Adipocyte (in vitro differentiated cells): Measurements from ENCODE around the gene PDE7B.

Experiments
- DNase-seq: peaks from one replicate; pipeline ENCODE4 v3.0.0-alpha.2; 2015; ENCODE audit warnings: low read depth
- H3K27me3 ChIP-seq: replicated peaks from 2 replicates; pipeline ENCODE4 v1.7.0; 2013; ENCODE audit warnings: mild to moderate bottlenecking, low read length, moderate library complexity; ENCODE audit not compliant: control insufficient read depth, insufficient read depth
- H3K36me3 ChIP-seq: 2 replicates; pipeline ENCODE4 v1.7.0; 2013; ENCODE audit warnings: low read length, mild to moderate bottlenecking, moderate library complexity; ENCODE audit not compliant: control insufficient read depth, insufficient read depth, severe bottlenecking
- H3K4me1 ChIP-seq: 2 replicates; pipeline ENCODE4 v1.7.0; 2013; ENCODE audit warnings: mild to moderate bottlenecking, low read length, moderate library complexity; ENCODE audit not compliant: control insufficient read depth, insufficient read depth
- H3K4me3 ChIP-seq: 2 replicates; pipeline ENCODE4 v1.7.0; 2013; ENCODE audit warnings: mild to moderate bottlenecking, low read length, moderate library complexity
- H3K9ac ChIP-seq: 2 replicates; pipeline ENCODE4 v1.7.0; 2013; ENCODE audit warnings: mild to moderate bottlenecking, low read length, moderate library complexity
- H3K9me3 ChIP-seq: 2 replicates; pipeline ENCODE4 v1.7.0; 2013; ENCODE audit warnings: mild to moderate bottlenecking, low read length, moderate library complexity; ENCODE audit not compliant: control insufficient read depth

Gene PDE7B

GRCh38 chr6:136175873-136176272, 324.4 kb downstream of the PDE7B start:
- no peak overlapping the region for H3K4me3 ChIP-seq
- H3K9ac ChIP-seq = no peak overlapping the region
- peaks cover 30% of the 10 kb centered on the region for H3K36me3 ChIP-seq
- H3K4me1 ChIP-seq = no peaks in the 10 kb centered on the region
- H3K27me3 ChIP-seq = no peaks in the 10 kb centered on the region
- no peak for DNase-seq
- H3K9me3 ChIP-seq = no peaks in the 10 kb centered on the region

- Histone ChIP-seq H3K27me3 (no peaks in the 10 kb centered on the region), H3K36me3 (peaks cover 30% of the 10 kb centered on the region), H3K9me3 (no peaks in the 10 kb centered on the region), H3K4me1 (no peaks in the 10 kb centered on the region), H3K4me3 (no peak overlapping the region), H3K9ac (no peak overlapping the region)
- no peak for DNase-seq
Observed at GRCh38 chr6:136178749-136179148, 327.2 kb downstream of the PDE7B start.

GRCh38 chr6:136180704-136181511, 329.4 kb downstream of the PDE7B start:
- Histone ChIP-seq H3K9me3 (no peaks in the 10 kb centered on the region), H3K4me1 (no peaks in the 10 kb centered on the region), H3K9ac (no peak overlapping the region), H3K36me3 (peaks cover 23% of the 10 kb centered on the region), H3K4me3 (no peak overlapping the region), H3K27me3 (no peaks in the 10 kb centered on the region)
- DNase-seq = no peak

GRCh38 chr6:136181512-136181833, 330.0 kb downstream of the PDE7B start:
- H3K9ac ChIP-seq = no peak overlapping the region

GRCh38 chr6:136181861-136182260, 330.4 kb downstream of the PDE7B start:
- no peak for DNase-seq
- no peak overlapping the region for H3K9ac ChIP-seq
- peaks cover 28% of the 10 kb centered on the region for H3K36me3 ChIP-seq
- H3K9me3 ChIP-seq = no peaks in the 10 kb centered on the region
- no peaks in the 10 kb centered on the region for H3K4me1 ChIP-seq
- H3K4me3 ChIP-seq = no peak overlapping the region
- H3K27me3 ChIP-seq = no peaks in the 10 kb centered on the region

More at GRCh38 chr6:136181512-136181833, 330.0 kb downstream of the PDE7B start:
- DNase-seq = no peak
- Histone ChIP-seq H3K4me3 (no peak overlapping the region), H3K4me1 (no peaks in the 10 kb centered on the region), H3K9me3 (no peaks in the 10 kb centered on the region), H3K27me3 (no peaks in the 10 kb centered on the region), H3K36me3 (peaks cover 25% of the 10 kb centered on the region)

GRCh38 chr6:136184738-136185137, 333.2 kb downstream of the PDE7B start:
- Histone ChIP-seq H3K9ac (no peak overlapping the region), H3K4me1 (no peaks in the 10 kb centered on the region), H3K27me3 (no peaks in the 10 kb centered on the region)

GRCh38 chr6:136186363-136186762, 334.9 kb downstream of the PDE7B start:
- DNase-seq = no peak
- no peaks in the 10 kb centered on the region for H3K27me3 ChIP-seq
- H3K9me3 ChIP-seq = no peaks in the 10 kb centered on the region
- no peak overlapping the region for H3K4me3 ChIP-seq
- H3K9ac ChIP-seq = no peak overlapping the region
- H3K4me1 ChIP-seq = no peaks in the 10 kb centered on the region
- H3K36me3 ChIP-seq = peaks cover 40% of the 10 kb centered on the region

More at GRCh38 chr6:136184738-136185137, 333.2 kb downstream of the PDE7B start:
- peaks cover 37% of the 10 kb centered on the region for H3K36me3 ChIP-seq
- H3K9me3 ChIP-seq = no peaks in the 10 kb centered on the region
- no peak for DNase-seq
- no peak overlapping the region for H3K4me3 ChIP-seq

- no peaks in the 10 kb centered on the region for H3K4me1 ChIP-seq
- H3K9ac ChIP-seq = no peak overlapping the region
- DNase-seq = no peak
- H3K27me3 ChIP-seq = no peaks in the 10 kb centered on the region
- peaks cover 52% of the 10 kb centered on the region for H3K36me3 ChIP-seq
- no peak overlapping the region for H3K4me3 ChIP-seq
- H3K9me3 ChIP-seq = no peaks in the 10 kb centered on the region
Observed at GRCh38 chr6:136188486-136188885, 337.0 kb downstream of the PDE7B start.

GRCh38 chr6:136189104-136189503, 337.6 kb downstream of the PDE7B start:
- DNase-seq = no peak
- H3K27me3 ChIP-seq = no peaks in the 10 kb centered on the region
- H3K9me3 ChIP-seq = no peaks in the 10 kb centered on the region
- no peaks in the 10 kb centered on the region for H3K4me1 ChIP-seq
- H3K9ac ChIP-seq = no peak overlapping the region
- H3K36me3 ChIP-seq = peaks cover 52% of the 10 kb centered on the region
- no peak overlapping the region for H3K4me3 ChIP-seq

- Histone ChIP-seq H3K9me3 (no peaks in the 10 kb centered on the region), H3K4me3 (no peak overlapping the region), H3K27me3 (no peaks in the 10 kb centered on the region), H3K36me3 (peaks cover 44% of the 10 kb centered on the region), H3K9ac (no peak overlapping the region), H3K4me1 (no peaks in the 10 kb centered on the region)
- DNase-seq = no peak
Observed at GRCh38 chr6:136191606-136192312, 340.3 kb downstream of the PDE7B start.

- Histone ChIP-seq H3K36me3 (peaks cover 33% of the 10 kb centered on the region), H3K9ac (no peak overlapping the region), H3K4me1 (no peaks in the 10 kb centered on the region), H3K4me3 (no peak overlapping the region), H3K27me3 (no peaks in the 10 kb centered on the region), H3K9me3 (no peaks in the 10 kb centered on the region)
- DNase-seq = no peak
Observed at GRCh38 chr6:136192902-136193301, 341.4 kb downstream of the PDE7B start.
